Esophagus muscularis mucosa (tissue), 4 donors: ENCODE data around the gene ZFHX3. TPM values are rescaled to one million over a fixed set of nuclear protein-coding genes. Genes with fewer than 3 reads are reported as not detected.
A peak's percentile ranks its signal among the peaks of the same experiment; 100 is the strongest.

ENCODE experiments used
- DNase-seq: peaks from one replicate; pipeline ENCODE4 v3.0.0-alpha.2; 2017; ENCODE audit errors: extremely low spot score
- H3K27ac ChIP-seq, 4 donors: fragments of 200-600 bp; sonication (generic); replicated peaks in 1 of 4; 1 replicate in 3 of 4; 2 replicates in 1 of 4; pipeline ENCODE4 v1.5.1; 2016 to 2019; ENCODE audit warnings: mild to moderate bottlenecking in 1 of 4
- H3K27me3 ChIP-seq, 4 donors: fragments of 200-600 bp; sonication (generic); one replicate each; pipeline versions ENCODE4 v1.5.1 to v1.6.0; 2016 to 2019
- H3K36me3 ChIP-seq, 4 donors: fragments of 200-600 bp; sonication (generic); one replicate each; pipeline ENCODE4 v1.5.1; 2016 to 2019
- H3K4me1 ChIP-seq, 4 donors: fragments of 200-600 bp; sonication (generic); one replicate each; pipeline ENCODE4 v1.5.1; 2016 to 2019
- H3K4me3 ChIP-seq, 4 donors: fragments of 200-600 bp; sonication (generic); 1 replicate in 2 of 4; 2 replicates in 2 of 4; pipeline ENCODE4 v1.5.1; 2016 to 2019; ENCODE audit warnings: mild to moderate bottlenecking in 4 of 4, moderate library complexity in 1 of 4
- H3K9me3 ChIP-seq, 4 donors: fragments of 200-600 bp; sonication (generic); 1 replicate in 3 of 4; 2 replicates in 1 of 4; pipeline ENCODE4 v1.5.1; 2016 to 2019
- CTCF ChIP-seq, 3 experiments: fragments of 200-600 bp in 2 of 3; fragments of 450-650 bp in 1 of 3; sonication (generic) in 2 of 3; IDR thresholded peaks; one replicate each; pipeline ENCODE4 v1.5.1; 2017 to 2019; ENCODE audit warnings: antibody characterized with exemption in 3 of 3, mild to moderate bottlenecking in 2 of 3, moderate library complexity in 1 of 3
- EP300 ChIP-seq: sonication (generic); formaldehyde crosslinking; IDR thresholded peaks from one replicate; pipeline ENCODE4 v1.6.1; 2017; ENCODE audit warnings: antibody characterized with exemption
- POLR2A ChIP-seq: fragments of 450-650 bp; IDR thresholded peaks from one replicate; pipeline ENCODE4 v1.6.1; 2017; ENCODE audit warnings: antibody characterized with exemption, moderate library complexity, mild to moderate bottlenecking, low read depth
- POLR2AphosphoS5 ChIP-seq, 2 donors: sonication (generic); formaldehyde crosslinking; IDR thresholded peaks; one replicate each; pipeline ENCODE4 v1.6.1; 2017; ENCODE audit warnings: antibody characterized with exemption in 2 of 2
- WGBS: methylation state at CpG from one replicate; pipeline ENCODE4 v1.1.5; 2018; 5-methylcytosine and 5-hydroxymethylcytosine counted together
- intact Hi-C: fragments of 100-400 bp; cut with DNase I; formaldehyde crosslinking; loops from one replicate; pipeline ENCODE4 v1.15.1; 2023
- total RNA-seq, 4 donors: library from RNA; depleted of rRNA; stranded (reverse); fragments of >200 nt; gene quantifications; one replicate each; pipeline versions ENCODE4 v1.1.0 to v1.2.1, GENCODE V29; 2016

ZFHX3 gene
- total RNA-seq, 4 donors from 2014 or later: 25.7 to 53.0 (median 30.6) TPM

GRCh38 chr16:72850021-72850420, 197.9 kb downstream of the ZFHX3 start:
- no peak for TF ChIP-seq CTCF (IDR thresholded peaks at IDR 0.05)
- H3K27ac ChIP-seq: peak overlapping the region; percentile 55 to 68 (median 68)
- H3K4me1 ChIP-seq: peaks cover 53 to 68% (median 59%) of the 10 kb centered on the region in 4 donors

DNA sequence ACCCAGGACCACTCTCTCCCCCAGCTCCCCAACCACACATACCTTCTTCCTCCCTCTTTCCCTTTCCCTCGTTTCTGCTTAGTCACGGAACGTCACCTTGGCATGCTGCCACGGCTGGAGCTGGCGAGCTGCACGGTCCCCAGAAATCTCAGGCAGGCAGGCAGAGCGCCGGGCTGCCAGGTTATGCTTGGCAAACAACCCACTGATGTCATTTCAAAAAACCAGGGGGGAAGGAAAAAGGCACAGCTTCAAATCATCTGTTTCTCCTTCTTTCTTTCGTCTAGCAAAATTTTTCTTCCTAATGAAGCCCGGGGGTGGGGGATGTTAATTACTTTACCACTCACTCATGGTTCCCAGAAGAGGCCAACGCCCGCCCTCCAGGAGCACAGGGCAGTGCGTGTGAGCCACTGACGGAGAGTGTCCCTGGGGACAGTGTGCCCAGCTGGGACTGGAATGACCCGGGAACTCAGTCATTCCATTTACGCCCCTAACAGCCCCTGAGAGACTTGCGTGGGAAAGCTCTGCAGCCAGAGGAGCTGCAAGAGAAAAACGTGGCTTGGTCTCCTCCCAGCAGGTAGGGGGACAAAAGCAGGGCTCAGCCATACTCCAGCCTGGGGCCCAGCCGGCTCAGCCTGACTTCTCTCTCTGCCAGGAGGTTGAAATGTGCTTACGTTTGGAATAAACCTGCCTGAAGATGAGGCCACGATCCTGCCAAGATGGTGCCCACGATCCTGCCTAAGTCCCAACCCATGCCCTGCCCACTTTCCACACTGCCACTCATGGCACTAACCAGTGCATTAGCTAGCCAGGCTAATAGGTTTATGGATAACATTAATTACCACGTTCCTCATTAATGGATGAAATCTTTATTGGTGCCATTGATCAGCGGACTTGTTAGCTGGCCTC, 198.9 kb downstream of the ZFHX3 start:
- 21% methylated on average over 15 of the region's 24 CpGs for WGBS
- TF ChIP-seq POLR2AphosphoS5 (IDR thresholded peaks at IDR 0.05): peak; percentile 61 to 65
- TF ChIP-seq POLR2A: no peak
- TF ChIP-seq EP300: peak; percentile 27
- TF ChIP-seq CTCF (IDR thresholded peaks at IDR 0.05): no peak
- H3K4me1 ChIP-seq: peaks cover 51 to 73% (median 61%) of the 10 kb centered on the region in 4 donors

More at GRCh38 chr16:72850021-72850420, 197.9 kb downstream of the ZFHX3 start:
- Histone ChIP-seq H3K9me3 (no peaks in the 10 kb centered on the region), H3K27me3 (no peaks in the 10 kb centered on the region), H3K36me3 (no peaks in the 10 kb centered on the region), H3K4me3 (no peak overlapping the region)
- no peak for DNase-seq
- 93% methylated on average over 4 of the region's 4 CpGs for WGBS
- intact Hi-C loops: no loop called here

GRCh38 chr16:72848028-72848400, 199.9 kb downstream of the ZFHX3 start:
- Histone ChIP-seq H3K4me3 (no peak overlapping the region), H3K27me3 (no peaks in the 10 kb centered on the region), H3K9me3 (no peaks in the 10 kb centered on the region), H3K36me3 (no peaks in the 10 kb centered on the region), H3K27ac (peak overlapping the region; percentile 68 to 72 (median 68)), H3K4me1 (peaks cover 48 to 70% (median 60%) of the 10 kb centered on the region in 4 donors)
- WGBS: 97% methylated on average over 6 of the region's 9 CpGs
- DNase-seq: no peak
- TF ChIP-seq POLR2A: no peak
- TF ChIP-seq POLR2AphosphoS5 (IDR thresholded peaks at IDR 0.05): no peak
- TF ChIP-seq CTCF (IDR thresholded peaks at IDR 0.05): no peak
- no peak for TF ChIP-seq EP300
- intact Hi-C loops: loop anchor here (5.0 kb wide), 1 partner anchor 329 kb away; no protein-coding TSS in a partner anchor

More for the DNA sequence above, 198.9 kb downstream of the ZFHX3 start:
- Histone ChIP-seq H3K27ac (peak overlapping the region; percentile 68 to 72 (median 68)), H3K36me3 (no peaks in the 10 kb centered on the region), H3K27me3 (no peaks in the 10 kb centered on the region), H3K4me3 (peak overlapping the region; percentile 3 to 35 (median 30)), H3K9me3 (no peaks in the 10 kb centered on the region)
- DNase-seq: peak; percentile 96
- intact Hi-C loops: loop anchor here (5.0 kb wide), 1 partner anchor 328 kb away; no protein-coding TSS in a partner anchor

GRCh38 chr16:72847187-72848027, 200.5 kb downstream of the ZFHX3 start:
- Histone ChIP-seq H3K9me3 (no peaks in the 10 kb centered on the region), H3K4me3 (no peak overlapping the region), H3K27ac (peak overlapping the region; percentile 16 to 72 (median 68)), H3K36me3 (no peaks in the 10 kb centered on the region), H3K4me1 (peaks cover 48 to 70% (median 60%) of the 10 kb centered on the region in 4 donors), H3K27me3 (no peaks in the 10 kb centered on the region)
- intact Hi-C loops: loop anchor here (5.0 kb wide), 1 partner anchor 330 kb away; no protein-coding TSS in a partner anchor
- 81% methylated on average over 11 of the region's 11 CpGs for WGBS
- DNase-seq: no peak
- TF ChIP-seq POLR2A (no peak), CTCF (IDR thresholded peaks at IDR 0.05) (peak in 1 of 3 experiments; percentile 31), EP300 (no peak), POLR2AphosphoS5 (IDR thresholded peaks at IDR 0.05) (no peak)
